K562 (cell line): Measurements from ENCODE around the gene ENTPD5. TPM values are rescaled to one million over a fixed set of nuclear protein-coding genes. Genes with fewer than 3 reads are reported as not detected.

Experiments used
- ATAC-seq: fragments of 200-7000 bp; cut with Tn5 transposase; 3 replicates; pipeline ENCODE4 v1.9.1; 2020; ENCODE audit warnings: moderate library complexity
- BruUV-seq: library from RNA; stranded (reverse); fragments of 400-500 nt; replicated peaks from 2 replicates; lab custom pipeline; 2021; lab: Mats Ljungman, UMichigan
- CTCF ChIA-PET: fragments of 300-600 bp; formaldehyde crosslinking; extraction: SDS; loops from one replicate; lab custom pipeline; 2021; ENCODE audit warnings: low intra/inter-chr PET ratio; lab: Yijun Ruan, JAX
- POLR2A ChIA-PET: fragments of 300-600, 350-650 bp; sonication (Branson Sonifier 250); formaldehyde crosslinking; extraction: SDS; loops from one replicate; lab custom pipeline; 2021; ENCODE audit warnings: antibody characterized with exemption, inconsistent platforms; lab: Yijun Ruan, JAX
- DNase-seq, 4 experiments: peaks; one replicate each; pipeline versions ENCODE4 v3.0.0 to v3.0.0-alpha.2; 2011 to 2018; ENCODE audit warnings: low spot score in 3 of 4, mixed read lengths in 3 of 4; ENCODE audit errors: extremely low read depth in 1 of 4
- FAIRE-seq: peaks from 2 replicates; lab custom pipeline; 2011; peaks lifted over from hg19 to GRCh38; lab: Jason Lieb, UNC
- H2AFZ ChIP-seq: 2 replicates; pipeline ENCODE4 v1.6.0; 2011; ENCODE audit warnings: low read depth, low read length, control low read depth, inconsistent platforms
- H3K27ac ChIP-seq: fragments of 200-600 bp; 3 replicates; pipeline ENCODE4 v1.8.0; 2011; ENCODE audit warnings: low read depth, mild to moderate bottlenecking, control low read depth, inconsistent platforms, low read length, moderate library complexity, mixed read lengths; ENCODE audit errors: extremely low read depth
- H3K27me3 ChIP-seq, 2 experiments: fragments of 300-600 bp in 1 of 2; 2 replicates in 1 of 2; 3 replicates in 1 of 2; pipeline versions ENCODE4 v1.6.0 to v1.8.0; 2011; ENCODE audit warnings: inconsistent platforms in 2 of 2, low read length in 2 of 2, mild to moderate bottlenecking in 1 of 2, mixed read lengths in 1 of 2, moderate library complexity in 1 of 2; ENCODE audit not compliant: control insufficient read depth in 2 of 2, insufficient read depth in 2 of 2
- H3K36me3 ChIP-seq: fragments of 300-600 bp; 3 replicates; pipeline ENCODE4 v1.8.0; 2011; ENCODE audit warnings: mild to moderate bottlenecking, low read length, inconsistent platforms; ENCODE audit not compliant: control insufficient read depth, insufficient read depth
- H3K4me1 ChIP-seq, 2 experiments: fragments of 200-600 bp in 1 of 2; replicated peaks in 1 of 2; 2 replicates in 1 of 2; 3 replicates in 1 of 2; pipeline versions ENCODE4 v1.5.1 to v1.8.0; 2011; ENCODE audit warnings: inconsistent platforms in 2 of 2, low read length in 2 of 2, mild to moderate bottlenecking in 1 of 2, mixed read lengths in 1 of 2, moderate library complexity in 1 of 2; ENCODE audit not compliant: control insufficient read depth in 2 of 2, insufficient read depth in 2 of 2
- H3K4me2 ChIP-seq: 2 replicates; pipeline ENCODE4 v1.6.1; 2011; ENCODE audit warnings: low read length, control low read depth, inconsistent platforms, mixed read lengths; ENCODE audit not compliant: insufficient read depth
- H3K4me3 ChIP-seq: fragments of 200-600 bp; sonication (generic), shearing (Covaris generic); 2 replicates; pipeline ENCODE4 v1.5.1; 2016; ENCODE audit warnings: control low read depth, inconsistent platforms
- H3K79me2 ChIP-seq: fragments of 200-600 bp; 3 replicates; pipeline ENCODE4 v1.8.0; 2011; ENCODE audit warnings: low read length, inconsistent platforms; ENCODE audit not compliant: control insufficient read depth, insufficient read depth
- H3K9ac ChIP-seq, 2 experiments: 2 replicates each; pipeline versions ENCODE4 v1.6.0 to v1.6.1; 2011; ENCODE audit warnings: low read depth in 2 of 2, low read length in 2 of 2, control low read depth in 1 of 2, inconsistent platforms in 1 of 2, mild to moderate bottlenecking in 1 of 2, mixed read lengths in 1 of 2; ENCODE audit not compliant: insufficient read depth in 1 of 2
- H3K9me1 ChIP-seq: one replicate; pipeline ENCODE4 v1.6.0; 2011; ENCODE audit warnings: inconsistent platforms, mild to moderate bottlenecking, low read length, moderate library complexity; ENCODE audit not compliant: control insufficient read depth, insufficient read depth
- H3K9me3 ChIP-seq: replicated peaks from 2 replicates; pipeline ENCODE4 v1.5.1; 2011; ENCODE audit warnings: low read depth, low read length, inconsistent platforms; ENCODE audit not compliant: control insufficient read depth, insufficient read depth
- H4K20me1 ChIP-seq: replicated peaks from 2 replicates; pipeline ENCODE4 v1.6.1; 2011; ENCODE audit warnings: low read length, inconsistent platforms, mixed read lengths; ENCODE audit not compliant: control insufficient read depth, insufficient read depth
- E2F3 ChIP-seq: fragments of 250-450 bp; sonication (Bioruptor Pico); IDR thresholded peaks from 2 replicates; pipeline ENCODE4 v1.4.0; 2020; ENCODE audit warnings: mild to moderate bottlenecking
- MBD2 ChIP-seq: sonication (generic); IDR thresholded peaks from 2 replicates; pipeline ENCODE4 v1.6.1; 2016; ENCODE audit warnings: low read depth, borderline replicate concordance
- MYC ChIP-seq, 2 experiments: fragments of 250-450 bp in 1 of 2; sonication (Bioruptor Pico) in 1 of 2; IDR thresholded peaks; 2 replicates each; pipeline versions ENCODE4 v1.5.1 to v1.6.1; 2012 to 2021; ENCODE audit warnings: low read depth in 2 of 2, borderline replicate concordance in 1 of 2, improper control_type of control experiment in 1 of 2, low read length in 1 of 2, mild to moderate bottlenecking in 1 of 2, moderate library complexity in 1 of 2
- TGIF2 ChIP-seq: sonication (generic); formaldehyde crosslinking; IDR thresholded peaks from 2 replicates; pipeline ENCODE4 v1.8.1; 2022; ENCODE audit warnings: mild to moderate bottlenecking, missing genetic modification reagents, moderate library complexity
- ZNF444 ChIP-seq: fragments of 250-450 bp; sonication (Bioruptor Pico); IDR thresholded peaks from 2 replicates; pipeline ENCODE4 v1.4.0; 2020; ENCODE audit warnings: mild to moderate bottlenecking, moderate library complexity
- ZNF583 ChIP-seq: fragments of 250-450 bp; sonication (Bioruptor Pico); IDR thresholded peaks from 2 replicates; pipeline ENCODE4 v1.4.0; 2020
- ZNF77 ChIP-seq: fragments of 250-450 bp; sonication (Bioruptor Pico); IDR thresholded peaks from 2 replicates; pipeline ENCODE4 v1.5.0; 2020
- WGBS: fragments of 100-300 bp; shearing (Covaris generic); methylation state at CpG from one replicate; pipeline ENCODE4 v1.1.6; 2016; ENCODE audit warnings: low coverage, mixed read lengths; ENCODE audit not compliant: insufficient coverage; ENCODE audit errors: missing lambda C conversion rate; 5-methylcytosine and 5-hydroxymethylcytosine counted together
- in situ Hi-C: fragments of 300-500 bp; cut with MboI; formaldehyde crosslinking; loops from 4 replicates; pipeline ENCODE4 v1.15.0; 2018; ENCODE audit warnings: inconsistent platforms, mixed read lengths
- intact Hi-C: fragments of 100-400 bp; cut with micrococcal nuclease; formaldehyde crosslinking; loops from 2 replicates; pipeline ENCODE4 v1.14.2; 2022
- polyA plus RNA-seq, 8 experiments: library from polyadenylated mRNA; depleted of rRNA in 4 of 8; stranded (reverse) in 5 of 8; unstranded in 3 of 8; fragments of >200 nt; fragmentation: Nextera tagmentation in 2 of 8; fragmentation: Illumina TruSeq in 1 of 8; extraction: Ambion mirVana in 2 of 8; extraction: Trizol in 1 of 8; gene quantifications; 2 replicates each; pipeline versions ENCODE4 v1.2.1 to v1.2.3, GENCODE V29; 2011 to 2014; ENCODE audit warnings: inconsistent platforms in 1 of 8, missing spikeins in 1 of 8
- total RNA-seq, 7 experiments: library from RNA; depleted of rRNA in 6 of 7; stranded (reverse); fragments of >200 nt in 6 of 7; fragmentation: Illumina TruSeq in 2 of 7; extraction: Trizol in 2 of 7; gene quantifications; 2 replicates each; pipeline versions ENCODE4 v1.2.1 to v1.2.3, GENCODE V29; 2011 to 2021; ENCODE audit warnings: low replicate concordance in 1 of 7
- TF ChIP-seq, protein P1 (sequence below): fragments of 450-650 bp; IDR thresholded peaks from 2 replicates; pipeline ENCODE4 v1.6.1; 2018; ENCODE audit not compliant: partially characterized antibody
- TF ChIP-seq, protein P2 (sequence below): IDR thresholded peaks from 2 replicates; pipeline ENCODE4 v1.6.1; 2016; ENCODE audit warnings: missing genetic modification characterization, missing compliant biosample characterization

The ENTPD5 gene
- total and polyA plus RNA-seq, 9 of the 15 experiments (the other 6 are each of a cell fraction or from before 2014, with no cell fraction given), result 2.7 to 15.3 (median 10.3) TPM

DNA sequence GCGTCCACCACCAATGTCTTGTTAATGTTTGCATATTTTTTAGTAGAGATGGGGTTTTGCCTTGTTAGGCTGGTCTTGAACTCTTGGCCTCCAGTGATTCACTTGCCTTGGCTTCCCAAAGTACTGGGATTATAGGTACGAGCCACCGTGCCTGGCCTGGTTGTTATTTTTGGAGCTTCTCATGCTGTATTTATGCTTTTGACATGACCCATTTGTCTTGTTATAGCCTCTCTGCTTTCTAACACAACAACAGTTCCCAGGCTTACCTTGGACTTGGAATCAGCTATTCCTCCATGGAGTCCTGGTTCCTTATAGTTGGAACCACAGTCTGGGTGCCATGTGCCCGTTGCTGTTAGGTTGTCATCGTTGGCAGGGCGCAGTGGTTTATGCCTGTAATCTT lies 102.8 kb downstream of the ENTPD5 start:
- no peak for FAIRE-seq
- BruUV-seq, result no TSS peak
- Histone ChIP-seq H3K36me3 (peaks cover 56% of the 10 kb centered on the region; the same call in 2 of the 3 replicates), H3K9ac (no peak overlapping the region), H3K9me1 (no peaks in the 10 kb centered on the region), H3K4me2 (no peak overlapping the region), H3K27me3 (no peaks in the 10 kb centered on the region), H3K4me1 (no peaks in the 10 kb centered on the region; a peak in 1 of 5 replicates), H3K4me3 (no peak overlapping the region), H3K9me3 (no peaks in the 10 kb centered on the region), H2AFZ (no peak overlapping the region), H4K20me1 (no peaks in the 10 kb centered on the region), H3K79me2 (no peaks in the 10 kb centered on the region), H3K27ac (no peak overlapping the region)
- no peak for DNase-seq
- in situ Hi-C loops, result no loop called here
- POLR2A ChIA-PET, result interaction anchor here (0.9 kb wide), 2 partner anchors 26 to 75 kb away, joined by 3 read pairs; no protein-coding TSS in a partner anchor
- intact Hi-C loops, result no loop called here
- no peak for ATAC-seq
- WGBS, result 94% methylated on average over 6 of the region's 6 CpGs
- CTCF ChIA-PET, result no interaction called here
- TF ChIP-seq MYC (IDR thresholded peaks at IDR 0.05; ENCODE audit: low read depth, low read length) (no peak), MYC (CRISPR knock-in tag; IDR thresholded peaks at IDR 0.05; ENCODE audit: borderline replicate concordance, low read depth) (no peak), ZNF444 (CRISPR knock-in tag) (no peak), MBD2 (no peak), E2F3 (CRISPR knock-in tag) (no peak), TGIF2 (no peak), ZNF77 (CRISPR knock-in tag) (no peak), ZNF583 (CRISPR knock-in tag) (no peak)
- TF ChIP-seq, protein P1, sequence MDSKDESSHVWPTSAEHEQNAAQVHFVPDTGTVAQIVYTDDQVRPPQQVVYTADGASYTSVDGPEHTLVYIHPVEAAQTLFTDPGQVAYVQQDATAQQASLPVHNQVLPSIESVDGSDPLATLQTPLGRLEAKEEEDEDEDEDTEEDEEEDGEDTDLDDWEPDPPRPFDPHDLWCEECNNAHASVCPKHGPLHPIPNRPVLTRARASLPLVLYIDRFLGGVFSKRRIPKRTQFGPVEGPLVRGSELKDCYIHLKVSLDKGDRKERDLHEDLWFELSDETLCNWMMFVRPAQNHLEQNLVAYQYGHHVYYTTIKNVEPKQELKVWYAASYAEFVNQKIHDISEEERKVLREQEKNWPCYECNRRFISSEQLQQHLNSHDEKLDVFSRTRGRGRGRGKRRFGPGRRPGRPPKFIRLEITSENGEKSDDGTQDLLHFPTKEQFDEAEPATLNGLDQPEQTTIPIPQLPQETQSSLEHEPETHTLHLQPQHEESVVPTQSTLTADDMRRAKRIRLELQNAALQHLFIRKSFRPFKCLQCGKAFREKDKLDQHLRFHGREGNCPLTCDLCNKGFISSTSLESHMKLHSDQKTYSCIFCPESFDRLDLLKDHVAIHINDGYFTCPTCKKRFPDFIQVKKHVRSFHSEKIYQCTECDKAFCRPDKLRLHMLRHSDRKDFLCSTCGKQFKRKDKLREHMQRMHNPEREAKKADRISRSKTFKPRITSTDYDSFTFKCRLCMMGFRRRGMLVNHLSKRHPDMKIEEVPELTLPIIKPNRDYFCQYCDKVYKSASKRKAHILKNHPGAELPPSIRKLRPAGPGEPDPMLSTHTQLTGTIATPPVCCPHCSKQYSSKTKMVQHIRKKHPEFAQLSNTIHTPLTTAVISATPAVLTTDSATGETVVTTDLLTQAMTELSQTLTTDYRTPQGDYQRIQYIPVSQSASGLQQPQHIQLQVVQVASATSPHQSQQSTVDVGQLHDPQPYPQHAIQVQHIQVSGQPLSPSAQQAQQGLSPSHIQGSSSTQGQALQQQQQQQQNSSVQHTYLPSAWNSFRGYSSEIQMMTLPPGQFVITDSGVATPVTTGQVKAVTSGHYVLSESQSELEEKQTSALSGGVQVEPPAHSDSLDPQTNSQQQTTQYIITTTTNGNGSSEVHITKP, result no peak
- TF ChIP-seq, protein P2, sequence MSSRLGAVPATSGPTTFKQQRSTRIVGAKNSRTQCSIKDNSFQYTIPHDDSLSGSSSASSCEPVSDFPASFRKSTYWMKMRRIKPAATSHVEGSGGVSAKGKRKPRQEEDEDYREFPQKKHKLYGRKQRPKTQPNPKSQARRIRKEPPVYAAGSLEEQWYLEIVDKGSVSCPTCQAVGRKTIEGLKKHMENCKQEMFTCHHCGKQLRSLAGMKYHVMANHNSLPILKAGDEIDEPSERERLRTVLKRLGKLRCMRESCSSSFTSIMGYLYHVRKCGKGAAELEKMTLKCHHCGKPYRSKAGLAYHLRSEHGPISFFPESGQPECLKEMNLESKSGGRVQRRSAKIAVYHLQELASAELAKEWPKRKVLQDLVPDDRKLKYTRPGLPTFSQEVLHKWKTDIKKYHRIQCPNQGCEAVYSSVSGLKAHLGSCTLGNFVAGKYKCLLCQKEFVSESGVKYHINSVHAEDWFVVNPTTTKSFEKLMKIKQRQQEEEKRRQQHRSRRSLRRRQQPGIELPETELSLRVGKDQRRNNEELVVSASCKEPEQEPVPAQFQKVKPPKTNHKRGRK (tag), result no peak
